ENCODE results near the gene IMPDH1.

- TF ChIP-seq MAX (IDR thresholded peaks at IDR 0.05) (no peak), CTCF (IDR thresholded peaks at IDR 0.05; ENCODE audit: low read depth, low read length, missing input control) (no peak), NR2F2 (IDR thresholded peaks at IDR 0.05) (no peak), EGR1 (IDR thresholded peaks at IDR 0.05; ENCODE audit: low read depth in 2 of 2) (no peak), FOXA1 (IDR thresholded peaks at IDR 0.05) (no peak), RXRA (IDR thresholded peaks at IDR 0.05) (no peak), JUND (IDR thresholded peaks at IDR 0.05) (no peak), ZBTB33 (IDR thresholded peaks at IDR 0.05) (no peak), HNF4G (IDR thresholded peaks at IDR 0.05) (no peak), YY1 (IDR thresholded peaks at IDR 0.05) (no peak), SP1 (IDR thresholded peaks at IDR 0.05) (no peak), GABPA (IDR thresholded peaks at IDR 0.05 in 1 of 2, conservative IDR thresholded peaks at IDR 0.05 in 1 of 2) (no peak)
- TF ChIP-seq, protein P1, sequence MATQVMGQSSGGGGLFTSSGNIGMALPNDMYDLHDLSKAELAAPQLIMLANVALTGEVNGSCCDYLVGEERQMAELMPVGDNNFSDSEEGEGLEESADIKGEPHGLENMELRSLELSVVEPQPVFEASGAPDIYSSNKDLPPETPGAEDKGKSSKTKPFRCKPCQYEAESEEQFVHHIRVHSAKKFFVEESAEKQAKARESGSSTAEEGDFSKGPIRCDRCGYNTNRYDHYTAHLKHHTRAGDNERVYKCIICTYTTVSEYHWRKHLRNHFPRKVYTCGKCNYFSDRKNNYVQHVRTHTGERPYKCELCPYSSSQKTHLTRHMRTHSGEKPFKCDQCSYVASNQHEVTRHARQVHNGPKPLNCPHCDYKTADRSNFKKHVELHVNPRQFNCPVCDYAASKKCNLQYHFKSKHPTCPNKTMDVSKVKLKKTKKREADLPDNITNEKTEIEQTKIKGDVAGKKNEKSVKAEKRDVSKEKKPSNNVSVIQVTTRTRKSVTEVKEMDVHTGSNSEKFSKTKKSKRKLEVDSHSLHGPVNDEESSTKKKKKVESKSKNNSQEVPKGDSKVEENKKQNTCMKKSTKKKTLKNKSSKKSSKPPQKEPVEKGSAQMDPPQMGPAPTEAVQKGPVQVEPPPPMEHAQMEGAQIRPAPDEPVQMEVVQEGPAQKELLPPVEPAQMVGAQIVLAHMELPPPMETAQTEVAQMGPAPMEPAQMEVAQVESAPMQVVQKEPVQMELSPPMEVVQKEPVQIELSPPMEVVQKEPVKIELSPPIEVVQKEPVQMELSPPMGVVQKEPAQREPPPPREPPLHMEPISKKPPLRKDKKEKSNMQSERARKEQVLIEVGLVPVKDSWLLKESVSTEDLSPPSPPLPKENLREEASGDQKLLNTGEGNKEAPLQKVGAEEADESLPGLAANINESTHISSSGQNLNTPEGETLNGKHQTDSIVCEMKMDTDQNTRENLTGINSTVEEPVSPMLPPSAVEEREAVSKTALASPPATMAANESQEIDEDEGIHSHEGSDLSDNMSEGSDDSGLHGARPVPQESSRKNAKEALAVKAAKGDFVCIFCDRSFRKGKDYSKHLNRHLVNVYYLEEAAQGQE (IDR thresholded peaks at IDR 0.05): no peak
- TF ChIP-seq, protein P2, sequence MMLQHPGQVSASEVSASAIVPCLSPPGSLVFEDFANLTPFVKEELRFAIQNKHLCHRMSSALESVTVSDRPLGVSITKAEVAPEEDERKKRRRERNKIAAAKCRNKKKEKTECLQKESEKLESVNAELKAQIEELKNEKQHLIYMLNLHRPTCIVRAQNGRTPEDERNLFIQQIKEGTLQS (IDR thresholded peaks at IDR 0.05): no peak
These were observed 21.7 kb downstream of the IMPDH1 start for GRCh38 chr7:128388145-128388485.
